Measurements from ENCODE around the gene TLN1. TPM values are rescaled to one million over a fixed set of nuclear protein-coding genes. Genes with fewer than 3 reads are reported as not detected.
A peak's percentile ranks its signal among the peaks of the same experiment; 100 is the strongest.

Gene TLN1
- total RNA-seq, 1 experiment from 2014 or later = 347 TPM

GRCh38 chr9:35662437-35662836 lies 69.6 kb downstream of the TLN1 start:
- intact Hi-C loops (cut with micrococcal nuclease; ENCODE audit: unreplicated experiment) (loop anchor here (5.0 kb wide), 1 partner anchor 65 kb away; no protein-coding TSS in a partner anchor), in situ Hi-C loops (cut with HindIII; ENCODE audit: low pct_unique_long_range_greater_than_20kb, low sequenced_read_pairs) (no loop called here)
- Histone ChIP-seq H3K9me3 (ENCODE audit: control insufficient read depth, insufficient read depth, low read depth, low read length) (no peaks in the 10 kb centered on the region), H3K36me3 (ENCODE audit: control insufficient read depth, insufficient read depth, low read length) (peaks cover 3% of the 10 kb centered on the region), H3K27me3 (ENCODE audit: control insufficient read depth, insufficient read depth, low read length) (no peaks in the 10 kb centered on the region), H3K4me3 (ENCODE audit: low read depth in 2 of 2, low read length in 2 of 2) (no peak overlapping the region), H3K27ac (ENCODE audit: low read length) (peak overlapping the region; percentile 97), H3K4me1 (ENCODE audit: control insufficient read depth, insufficient read depth, low read length) (peaks cover 64% of the 10 kb centered on the region)
- DNase-seq (ENCODE audit: low read depth, low spot score) = no peak
- POLR2A ChIA-PET = interaction anchor here (0.9 kb wide), 1 partner anchor 59 kb away, joined by 4 read pairs; no protein-coding TSS in a partner anchor
- no TSS peak for BruUV-seq (replicated peaks)
- no peak for TF ChIP-seq TCF7L2 (IDR thresholded peaks at IDR 0.05; ENCODE audit: low read depth, low read length)
- TF ChIP-seq POLR2AphosphoS5 (IDR thresholded peaks at IDR 0.05; ENCODE audit: low read depth, low read length) = no peak
- TF ChIP-seq, protein P1, sequence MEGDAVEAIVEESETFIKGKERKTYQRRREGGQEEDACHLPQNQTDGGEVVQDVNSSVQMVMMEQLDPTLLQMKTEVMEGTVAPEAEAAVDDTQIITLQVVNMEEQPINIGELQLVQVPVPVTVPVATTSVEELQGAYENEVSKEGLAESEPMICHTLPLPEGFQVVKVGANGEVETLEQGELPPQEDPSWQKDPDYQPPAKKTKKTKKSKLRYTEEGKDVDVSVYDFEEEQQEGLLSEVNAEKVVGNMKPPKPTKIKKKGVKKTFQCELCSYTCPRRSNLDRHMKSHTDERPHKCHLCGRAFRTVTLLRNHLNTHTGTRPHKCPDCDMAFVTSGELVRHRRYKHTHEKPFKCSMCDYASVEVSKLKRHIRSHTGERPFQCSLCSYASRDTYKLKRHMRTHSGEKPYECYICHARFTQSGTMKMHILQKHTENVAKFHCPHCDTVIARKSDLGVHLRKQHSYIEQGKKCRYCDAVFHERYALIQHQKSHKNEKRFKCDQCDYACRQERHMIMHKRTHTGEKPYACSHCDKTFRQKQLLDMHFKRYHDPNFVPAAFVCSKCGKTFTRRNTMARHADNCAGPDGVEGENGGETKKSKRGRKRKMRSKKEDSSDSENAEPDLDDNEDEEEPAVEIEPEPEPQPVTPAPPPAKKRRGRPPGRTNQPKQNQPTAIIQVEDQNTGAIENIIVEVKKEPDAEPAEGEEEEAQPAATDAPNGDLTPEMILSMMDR (IDR thresholded peaks at IDR 0.05) = no peak
- TF ChIP-seq SIN3A (IDR thresholded peaks at IDR 0.05; ENCODE audit: borderline replicate concordance, insufficient read depth, low read depth, low read length) = no peak
- TF ChIP-seq, protein P2, sequence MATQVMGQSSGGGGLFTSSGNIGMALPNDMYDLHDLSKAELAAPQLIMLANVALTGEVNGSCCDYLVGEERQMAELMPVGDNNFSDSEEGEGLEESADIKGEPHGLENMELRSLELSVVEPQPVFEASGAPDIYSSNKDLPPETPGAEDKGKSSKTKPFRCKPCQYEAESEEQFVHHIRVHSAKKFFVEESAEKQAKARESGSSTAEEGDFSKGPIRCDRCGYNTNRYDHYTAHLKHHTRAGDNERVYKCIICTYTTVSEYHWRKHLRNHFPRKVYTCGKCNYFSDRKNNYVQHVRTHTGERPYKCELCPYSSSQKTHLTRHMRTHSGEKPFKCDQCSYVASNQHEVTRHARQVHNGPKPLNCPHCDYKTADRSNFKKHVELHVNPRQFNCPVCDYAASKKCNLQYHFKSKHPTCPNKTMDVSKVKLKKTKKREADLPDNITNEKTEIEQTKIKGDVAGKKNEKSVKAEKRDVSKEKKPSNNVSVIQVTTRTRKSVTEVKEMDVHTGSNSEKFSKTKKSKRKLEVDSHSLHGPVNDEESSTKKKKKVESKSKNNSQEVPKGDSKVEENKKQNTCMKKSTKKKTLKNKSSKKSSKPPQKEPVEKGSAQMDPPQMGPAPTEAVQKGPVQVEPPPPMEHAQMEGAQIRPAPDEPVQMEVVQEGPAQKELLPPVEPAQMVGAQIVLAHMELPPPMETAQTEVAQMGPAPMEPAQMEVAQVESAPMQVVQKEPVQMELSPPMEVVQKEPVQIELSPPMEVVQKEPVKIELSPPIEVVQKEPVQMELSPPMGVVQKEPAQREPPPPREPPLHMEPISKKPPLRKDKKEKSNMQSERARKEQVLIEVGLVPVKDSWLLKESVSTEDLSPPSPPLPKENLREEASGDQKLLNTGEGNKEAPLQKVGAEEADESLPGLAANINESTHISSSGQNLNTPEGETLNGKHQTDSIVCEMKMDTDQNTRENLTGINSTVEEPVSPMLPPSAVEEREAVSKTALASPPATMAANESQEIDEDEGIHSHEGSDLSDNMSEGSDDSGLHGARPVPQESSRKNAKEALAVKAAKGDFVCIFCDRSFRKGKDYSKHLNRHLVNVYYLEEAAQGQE (IDR thresholded peaks at IDR 0.05; ENCODE audit: insufficient read depth in 1 of 2, low read depth in 2 of 2, low read length in 1 of 2) = no peak
- CTCF ChIA-PET = interaction anchor here (1.1 to 1.7 kb wide), 2 partner anchors 28 to 69 kb away, joined by 3 to 4 read pairs; partner anchors contain the start of gene TPM2
- ATAC-seq = no peak

GRCh38 chr9:35661756-35662350 lies 70.1 kb downstream of the TLN1 start:
- POLR2A ChIA-PET = interaction anchor here (0.8 to 1.2 kb wide), 4 partner anchors 8 to 70 kb away, joined by 3 to 6 read pairs (median 4); partner anchors contain the start of gene TLN1
- intact Hi-C loops (cut with micrococcal nuclease; ENCODE audit: unreplicated experiment) (loop anchor here (5.0 kb wide), 1 partner anchor 65 kb away; no protein-coding TSS in a partner anchor), in situ Hi-C loops (cut with HindIII; ENCODE audit: low pct_unique_long_range_greater_than_20kb, low sequenced_read_pairs) (no loop called here)
- no peak overlapping the region for H3K4me3 ChIP-seq (ENCODE audit: low read depth in 2 of 2, low read length in 2 of 2)
- no peak for DNase-seq (ENCODE audit: low read depth, low spot score)
- peak overlapping the region; percentile 97 for H3K27ac ChIP-seq (ENCODE audit: low read length)
- no peaks in the 10 kb centered on the region for H3K27me3 ChIP-seq (ENCODE audit: control insufficient read depth, insufficient read depth, low read length)
- peaks cover 64% of the 10 kb centered on the region for H3K4me1 ChIP-seq (ENCODE audit: control insufficient read depth, insufficient read depth, low read length)
- TF ChIP-seq POLR2AphosphoS5 (IDR thresholded peaks at IDR 0.05; ENCODE audit: low read depth, low read length) (no peak), TCF7L2 (IDR thresholded peaks at IDR 0.05; ENCODE audit: low read depth, low read length) (no peak), SIN3A (IDR thresholded peaks at IDR 0.05; ENCODE audit: borderline replicate concordance, insufficient read depth, low read depth, low read length) (no peak)
- TF ChIP-seq, protein P1 (IDR thresholded peaks at IDR 0.05) = no peak
- TF ChIP-seq, protein P2 (IDR thresholded peaks at IDR 0.05; ENCODE audit: insufficient read depth in 1 of 2, low read depth in 2 of 2, low read length in 1 of 2) = no peak
- H3K9me3 ChIP-seq (ENCODE audit: control insufficient read depth, insufficient read depth, low read depth, low read length) = no peaks in the 10 kb centered on the region
- H3K36me3 ChIP-seq (ENCODE audit: control insufficient read depth, insufficient read depth, low read length) = peaks cover 3% of the 10 kb centered on the region
- CTCF ChIA-PET = interaction anchor here (0.5 to 2.2 kb wide), 7 partner anchors 14 to 70 kb away, joined by 3 to 15 read pairs (median 4); partner anchors contain the start of gene TPM2
- ATAC-seq = no peak
- no TSS peak for BruUV-seq (replicated peaks)

Data from Panc1 (cell line).